DMS53 (cell line): ENCODE results near the gene CYP8B1.
A peak's percentile ranks its signal among the peaks of the same experiment; 100 is the strongest.

Experiments
- DNase-seq: peaks from one replicate; lab custom pipeline; 2025; lab: John Stamatoyannopoulos, UW

CYP8B1 gene

GRCh38 chr3:42853056-42853455 lies 22.6 kb downstream of the CYP8B1 start:
- no peak for DNase-seq

- no peak for DNase-seq
Measured at GRCh38 chr3:42852441-42852840, 23.2 kb downstream of the CYP8B1 start.

- DNase-seq: no peak
Measured at GRCh38 chr3:42851228-42851834, 24.3 kb downstream of the CYP8B1 start.

GRCh38 chr3:42850263-42850662 lies 25.4 kb downstream of the CYP8B1 start:
- no peak for DNase-seq

- DNase-seq: no peak
Measured at GRCh38 chr3:42849017-42849416, 26.7 kb downstream of the CYP8B1 start.

- DNase-seq: peak; percentile 2
Measured at GRCh38 chr3:42847731-42848130, 27.9 kb downstream of the CYP8B1 start.

GRCh38 chr3:42846685-42847522 lies 28.8 kb downstream of the CYP8B1 start:
- no peak for DNase-seq

GRCh38 chr3:42844815-42845214 lies 30.9 kb downstream of the CYP8B1 start:
- DNase-seq: no peak

- no peak for DNase-seq
Measured at GRCh38 chr3:42844412-42844713, 31.3 kb downstream of the CYP8B1 start.

GRCh38 chr3:42843713-42844411 lies 31.8 kb downstream of the CYP8B1 start:
- DNase-seq: no peak

- DNase-seq: no peak
Measured at GRCh38 chr3:42841332-42841731, 34.3 kb downstream of the CYP8B1 start.

- peak; percentile 70 for DNase-seq
Measured at GRCh38 chr3:42839616-42840015, 36.1 kb downstream of the CYP8B1 start.

GRCh38 chr3:42838571-42838970 lies 37.1 kb downstream of the CYP8B1 start:
- no peak for DNase-seq

- DNase-seq: no peak
Measured at GRCh38 chr3:42836150-42837123, 39.2 kb downstream of the CYP8B1 start.

- DNase-seq: peak; percentile 72
Measured at GRCh38 chr3:42831321-42831713, 44.4 kb downstream of the CYP8B1 start.

- peak; percentile 38 for DNase-seq
Measured at GRCh38 chr3:42830437-42831320, 45.0 kb downstream of the CYP8B1 start.

- DNase-seq: peak; percentile 7
Measured at GRCh38 chr3:42829628-42830436, 45.8 kb downstream of the CYP8B1 start.

GRCh38 chr3:42829083-42829627 lies 46.5 kb downstream of the CYP8B1 start:
- peak; percentile 34 for DNase-seq

- no peak for DNase-seq
Measured at GRCh38 chr3:42827654-42828053, 48.0 kb downstream of the CYP8B1 start.

GRCh38 chr3:42827023-42827422 lies 48.7 kb downstream of the CYP8B1 start:
- no peak for DNase-seq
